Suprapubic skin (tissue), 4 donors: Measurements from ENCODE around the gene PXDC1. TPM values are rescaled to one million over a fixed set of nuclear protein-coding genes. Genes with fewer than 3 reads are reported as not detected.
A peak's percentile ranks its signal among the peaks of the same experiment; 100 is the strongest.

Source experiments
- DNase-seq, 2 donors: peaks; one replicate each; pipeline ENCODE4 v3.0.0-alpha.2; 2019; ENCODE audit warnings: low spot score in 2 of 2
- H3K27ac ChIP-seq: fragments of 200-600 bp; sonication (generic); one replicate; pipeline ENCODE4 v1.5.1; 2019
- H3K27me3 ChIP-seq: fragments of 200-600 bp; sonication (generic); one replicate; pipeline ENCODE4 v1.5.1; 2019
- H3K36me3 ChIP-seq: fragments of 200-600 bp; sonication (generic); one replicate; pipeline ENCODE4 v1.5.1; 2019
- H3K4me1 ChIP-seq: fragments of 200-600 bp; sonication (generic); one replicate; pipeline ENCODE4 v1.5.1; 2019
- H3K4me3 ChIP-seq: fragments of 200-600 bp; sonication (generic); one replicate; pipeline ENCODE4 v1.5.1; 2019; ENCODE audit warnings: mild to moderate bottlenecking
- H3K9me3 ChIP-seq: fragments of 200-600 bp; sonication (generic); one replicate; pipeline ENCODE4 v1.5.1; 2019
- CTCF ChIP-seq, 2 donors: fragments of 200-600 bp in 1 of 2; fragments of 450-650 bp in 1 of 2; sonication (generic) in 1 of 2; IDR thresholded peaks; one replicate each; pipeline ENCODE4 v1.5.1; 2016 to 2019; ENCODE audit warnings: antibody characterized with exemption in 2 of 2, mild to moderate bottlenecking in 1 of 2, moderate library complexity in 1 of 2
- EP300 ChIP-seq: sonication (generic); formaldehyde crosslinking; IDR thresholded peaks from one replicate; pipeline ENCODE4 v1.6.1; 2017; ENCODE audit warnings: antibody characterized with exemption
- POLR2A ChIP-seq, 2 donors: fragments of 450-650 bp; IDR thresholded peaks; one replicate each; pipeline ENCODE4 v1.6.1; 2017; ENCODE audit warnings: antibody characterized with exemption in 2 of 2, mild to moderate bottlenecking in 2 of 2, moderate library complexity in 2 of 2
- POLR2AphosphoS5 ChIP-seq, 3 donors: sonication (generic); formaldehyde crosslinking; IDR thresholded peaks; one replicate each; pipeline ENCODE4 v1.6.1; 2017; ENCODE audit warnings: antibody characterized with exemption in 3 of 3
- WGBS: methylation state at CpG from one replicate; pipeline ENCODE4 v1.1.5; 2018; 5-methylcytosine and 5-hydroxymethylcytosine counted together
- total RNA-seq, 4 donors: library from RNA; depleted of rRNA; stranded (reverse); fragments of >200 nt; gene quantifications; one replicate each; pipeline ENCODE4 v1.1.0, GENCODE V29; 2016

The PXDC1 gene
- total RNA-seq, 4 donors from 2014 or later: 63.1 to 108 (median 68.5) TPM

GRCh38 chr6:3784885-3785744 is 33.6 kb upstream of the PXDC1 start:
- H3K36me3 ChIP-seq: no peaks in the 10 kb centered on the region
- H3K27ac ChIP-seq: no peak overlapping the region
- H3K4me3 ChIP-seq: no peak overlapping the region
- H3K9me3 ChIP-seq: no peaks in the 10 kb centered on the region
- TF ChIP-seq CTCF (IDR thresholded peaks at IDR 0.05) (no peak), POLR2A (IDR thresholded peaks at IDR 0.05) (no peak), EP300 (no peak), POLR2AphosphoS5 (IDR thresholded peaks at IDR 0.05) (no peak)
- H3K27me3 ChIP-seq: no peaks in the 10 kb centered on the region
- DNase-seq: no peak
- 85% methylated on average over 26 of the region's 26 CpGs for WGBS
- H3K4me1 ChIP-seq: no peaks in the 10 kb centered on the region

GRCh38 chr6:3784423-3784822 is 32.9 kb upstream of the PXDC1 start:
- 92% methylated on average over 12 of the region's 12 CpGs for WGBS
- TF ChIP-seq POLR2A (IDR thresholded peaks at IDR 0.05) (no peak), POLR2AphosphoS5 (IDR thresholded peaks at IDR 0.05) (no peak), EP300 (no peak), CTCF (IDR thresholded peaks at IDR 0.05) (no peak)

GRCh38 chr6:3782876-3783832 is 31.6 kb upstream of the PXDC1 start:
- H3K9me3 ChIP-seq: no peaks in the 10 kb centered on the region
- DNase-seq: peak in 1 of 2 donors; percentile 70
- no peak overlapping the region for H3K4me3 ChIP-seq

More at GRCh38 chr6:3784423-3784822, 32.9 kb upstream of the PXDC1 start:
- Histone ChIP-seq H3K9me3 (no peaks in the 10 kb centered on the region), H3K4me3 (no peak overlapping the region), H3K36me3 (no peaks in the 10 kb centered on the region), H3K27me3 (no peaks in the 10 kb centered on the region), H3K4me1 (no peaks in the 10 kb centered on the region), H3K27ac (no peak overlapping the region)
- peak in 1 of 2 donors; percentile 32 for DNase-seq

GRCh38 chr6:3781504-3781903 is 30.0 kb upstream of the PXDC1 start:
- peak in 1 of 2 donors; percentile 3 for DNase-seq
- no peak for TF ChIP-seq EP300
- Histone ChIP-seq H3K9me3 (no peaks in the 10 kb centered on the region), H3K36me3 (no peaks in the 10 kb centered on the region), H3K4me1 (peaks cover 7% of the 10 kb centered on the region), H3K27me3 (no peaks in the 10 kb centered on the region), H3K4me3 (no peak overlapping the region), H3K27ac (no peak overlapping the region)
- 89% methylated on average over 8 of the region's 8 CpGs for WGBS

More at GRCh38 chr6:3782876-3783832, 31.6 kb upstream of the PXDC1 start:
- TF ChIP-seq POLR2AphosphoS5 (IDR thresholded peaks at IDR 0.05) (peak in 1 of 3 donors; percentile 8), CTCF (IDR thresholded peaks at IDR 0.05) (no peak)
- WGBS: 63% methylated on average over 15 of the region's 17 CpGs
- H3K4me1 ChIP-seq: no peaks in the 10 kb centered on the region
- no peaks in the 10 kb centered on the region for H3K36me3 ChIP-seq
- no peak overlapping the region for H3K27ac ChIP-seq
- H3K27me3 ChIP-seq: no peaks in the 10 kb centered on the region

GRCh38 chr6:3779574-3779849 is 28.0 kb upstream of the PXDC1 start:
- Histone ChIP-seq H3K4me1 (peaks cover 7% of the 10 kb centered on the region), H3K27ac (peak overlapping the region; percentile 8), H3K9me3 (no peaks in the 10 kb centered on the region), H3K36me3 (no peaks in the 10 kb centered on the region), H3K4me3 (no peak overlapping the region), H3K27me3 (no peaks in the 10 kb centered on the region)
- 95% methylated on average over 6 of the region's 6 CpGs for WGBS
- DNase-seq: peak in 1 of 2 donors; percentile 62
- TF ChIP-seq POLR2AphosphoS5 (IDR thresholded peaks at IDR 0.05): no peak
- no peak for TF ChIP-seq EP300
